Choroid plexus epithelial cell (primary cell): ENCODE results near the gene RABGAP1.
A peak's percentile ranks its signal among the peaks of the same experiment; 100 is the strongest.

ENCODE experiments used
- DNase-seq: peaks from one replicate; pipeline ENCODE4 v3.0.0-alpha.2; 2010; ENCODE audit warnings: low read depth
- H3K4me3 ChIP-seq: 2 replicates; pipeline ENCODE4 v1.5.1; 2011; ENCODE audit warnings: low read depth, mild to moderate bottlenecking, control low read depth, low read length, moderate library complexity
- CTCF ChIP-seq: conservative IDR thresholded peaks from 2 replicates; pipeline ENCODE4 v1.5.1; 2011; ENCODE audit warnings: low read depth, mild to moderate bottlenecking, control low read depth, inconsistent platforms, low read length, moderate library complexity

The RABGAP1 gene

GRCh38 chr9:122944960-122945888 is 4.4 kb downstream of the RABGAP1 start:
- H3K4me3 ChIP-seq = no peak overlapping the region
- TF ChIP-seq CTCF = no peak
- DNase-seq = peak; percentile 12

- no peak for TF ChIP-seq CTCF
- no peak overlapping the region for H3K4me3 ChIP-seq
- DNase-seq = no peak
These were observed 5.7 kb downstream of the RABGAP1 start for GRCh38 chr9:122946461-122947005.

GRCh38 chr9:122948313-122948712 is 7.5 kb downstream of the RABGAP1 start:
- no peak overlapping the region for H3K4me3 ChIP-seq
- DNase-seq = no peak
- TF ChIP-seq CTCF = no peak

- TF ChIP-seq CTCF = no peak
- H3K4me3 ChIP-seq = no peak overlapping the region
- peak; percentile 13 for DNase-seq
These were observed 8.9 kb downstream of the RABGAP1 start for GRCh38 chr9:122949696-122950095.

- TF ChIP-seq CTCF = no peak
- no peak overlapping the region for H3K4me3 ChIP-seq
- DNase-seq = no peak
These were observed 9.4 kb downstream of the RABGAP1 start for GRCh38 chr9:122950263-122950662.

GRCh38 chr9:122951056-122951455 is 10.2 kb downstream of the RABGAP1 start:
- no peak for TF ChIP-seq CTCF
- no peak overlapping the region for H3K4me3 ChIP-seq
- DNase-seq = no peak
